ENCODE results near the gene ZBTB3.
"Not testable (repeated sequence)": the region's sequence is repeated elsewhere in the genome, so short reads cannot be mapped to it uniquely, and the experiment has no call there.

The ZBTB3 gene

GRCh38 chr11:62753736-62754603 is at the start of gene ZBTB3:
ZBTB3 (minus strand) TSS chr11:62754160; CDS start chr11:62753664, 496 bp downstream.
- peak; percentile 97 for DNase-seq

GRCh38 chr11:62801071-62801470 is 47.1 kb upstream of the ZBTB3 start:
- no peak for DNase-seq

GRCh38 chr11:62799486-62799885 is 45.5 kb upstream of the ZBTB3 start:
- DNase-seq = no peak

GRCh38 chr11:62796281-62796680 is 42.3 kb upstream of the ZBTB3 start:
- no peak for DNase-seq

- DNase-seq = no peak
Measured at GRCh38 chr11:62794201-62794775, 40.3 kb upstream of the ZBTB3 start.

- no peak for DNase-seq
Measured at GRCh38 chr11:62792202-62792575, 38.2 kb upstream of the ZBTB3 start.

- peak; percentile 35 for DNase-seq
Measured at GRCh38 chr11:62791501-62792201, 37.7 kb upstream of the ZBTB3 start, which contains the start of gene TMEM223. TMEM223 (minus strand) TSS chr11:62792006; CDS start chr11:62791994, 12 bp downstream.

- no peak for DNase-seq
Measured at GRCh38 chr11:62789576-62789975, 35.6 kb upstream of the ZBTB3 start.

GRCh38 chr11:62788991-62789390 is 35.0 kb upstream of the ZBTB3 start:
- DNase-seq = no peak

- DNase-seq = peak; percentile 92
Measured at GRCh38 chr11:62787005-62787759, 33.2 kb upstream of the ZBTB3 start, which contains the start of gene TMEM179B. TMEM179B (plus strand) TSS chr11:62787402; CDS start chr11:62787432, 30 bp downstream.

- peak; percentile 31 for DNase-seq
Measured at GRCh38 chr11:62786318-62787004, 32.5 kb upstream of the ZBTB3 start.

- no peak for DNase-seq
Measured at GRCh38 chr11:62782753-62783152, 28.8 kb upstream of the ZBTB3 start.

GRCh38 chr11:62778441-62778840 is 24.5 kb upstream of the ZBTB3 start:
- DNase-seq = no peak

- no peak for DNase-seq
Measured at GRCh38 chr11:62777389-62777788, 23.4 kb upstream of the ZBTB3 start.

- DNase-seq = no peak
Measured at GRCh38 chr11:62775646-62776045, 21.7 kb upstream of the ZBTB3 start.

- no peak for DNase-seq
Measured at GRCh38 chr11:62774407-62774806, 20.4 kb upstream of the ZBTB3 start.

- DNase-seq = peak; percentile 95
Measured at GRCh38 chr11:62771144-62772021, 17.4 kb upstream of the ZBTB3 start, which contains the start of gene TAF6L. TAF6L (plus strand) TSS chr11:62771396; CDS start chr11:62775784, 4,388 bp downstream.

- DNase-seq = no peak
Measured at GRCh38 chr11:62770778-62771143, 16.8 kb upstream of the ZBTB3 start.

- not testable (repeated sequence) for DNase-seq
Measured at GRCh38 chr11:62760867-62761227, 6.9 kb upstream of the ZBTB3 start.

- no peak for DNase-seq
Measured at GRCh38 chr11:62757846-62758788, 4.2 kb upstream of the ZBTB3 start.

Measured in NCI-H1694 (cell line).